IPS-NIHi7 (cell line): ENCODE measurements around the gene PIK3R3.

Experiments
- DNase-seq: peaks from one replicate; pipeline ENCODE4 v3.0.0; 2012; ENCODE audit warnings: mixed read lengths; ENCODE audit errors: extremely low spot score

Gene PIK3R3

GRCh38 chr1:46157916-46158311 is 25.5 kb upstream of the PIK3R3 start:
- DNase-seq: no peak

GRCh38 chr1:46153732-46154131 is 21.3 kb upstream of the PIK3R3 start:
- DNase-seq: no peak

- DNase-seq: no peak
Measured at GRCh38 chr1:46153228-46153627, 20.8 kb upstream of the PIK3R3 start.

GRCh38 chr1:46152016-46152415 is 19.6 kb upstream of the PIK3R3 start:
- no peak for DNase-seq

GRCh38 chr1:46150085-46150484 is 17.7 kb upstream of the PIK3R3 start:
- no peak for DNase-seq

GRCh38 chr1:46148318-46148717 is 15.9 kb upstream of the PIK3R3 start:
- DNase-seq: no peak

- DNase-seq: no peak
Measured at GRCh38 chr1:46137916-46138315, 5.5 kb upstream of the PIK3R3 start.

- no peak for DNase-seq
Measured at GRCh38 chr1:46136711-46137110, 4.3 kb upstream of the PIK3R3 start.

GRCh38 chr1:46134660-46135331 is 2.4 kb upstream of the PIK3R3 start:
- no peak for DNase-seq

- DNase-seq: no peak
Measured at GRCh38 chr1:46133781-46134350, 1.4 kb upstream of the PIK3R3 start.

- peak; percentile 85 for DNase-seq
Measured at GRCh38 chr1:46133181-46133658, 791 bp upstream of the PIK3R3 start.

GRCh38 chr1:46131712-46132528 is 509 bp downstream of the PIK3R3 start:
- peak; percentile 19 for DNase-seq

- DNase-seq: no peak
Measured at GRCh38 chr1:46131093-46131492, 1.3 kb downstream of the PIK3R3 start.

GRCh38 chr1:46130606-46131005 is 1.8 kb downstream of the PIK3R3 start:
- no peak for DNase-seq

GRCh38 chr1:46130121-46130520 is 2.3 kb downstream of the PIK3R3 start:
- DNase-seq: no peak

GRCh38 chr1:46128344-46128743 is 4.1 kb downstream of the PIK3R3 start:
- DNase-seq: no peak

- DNase-seq: no peak
Measured at GRCh38 chr1:46118856-46119255, 13.6 kb downstream of the PIK3R3 start.

- DNase-seq: no peak
Measured at GRCh38 chr1:46117810-46118494, 14.5 kb downstream of the PIK3R3 start.

GRCh38 chr1:46114925-46115603 is 17.4 kb downstream of the PIK3R3 start:
- no peak for DNase-seq

GRCh38 chr1:46113948-46114347 is 18.5 kb downstream of the PIK3R3 start:
- no peak for DNase-seq

GRCh38 chr1:46112108-46112507 is 20.3 kb downstream of the PIK3R3 start:
- DNase-seq: no peak

GRCh38 chr1:46110521-46110920 is 21.9 kb downstream of the PIK3R3 start:
- DNase-seq: no peak
